ENCODE measurements around the gene TCL1B.
"Not testable (repeated sequence)": the region's sequence is repeated elsewhere in the genome, so short reads cannot be mapped to it uniquely, and the experiment has no call there.

Gene TCL1B

DNA sequence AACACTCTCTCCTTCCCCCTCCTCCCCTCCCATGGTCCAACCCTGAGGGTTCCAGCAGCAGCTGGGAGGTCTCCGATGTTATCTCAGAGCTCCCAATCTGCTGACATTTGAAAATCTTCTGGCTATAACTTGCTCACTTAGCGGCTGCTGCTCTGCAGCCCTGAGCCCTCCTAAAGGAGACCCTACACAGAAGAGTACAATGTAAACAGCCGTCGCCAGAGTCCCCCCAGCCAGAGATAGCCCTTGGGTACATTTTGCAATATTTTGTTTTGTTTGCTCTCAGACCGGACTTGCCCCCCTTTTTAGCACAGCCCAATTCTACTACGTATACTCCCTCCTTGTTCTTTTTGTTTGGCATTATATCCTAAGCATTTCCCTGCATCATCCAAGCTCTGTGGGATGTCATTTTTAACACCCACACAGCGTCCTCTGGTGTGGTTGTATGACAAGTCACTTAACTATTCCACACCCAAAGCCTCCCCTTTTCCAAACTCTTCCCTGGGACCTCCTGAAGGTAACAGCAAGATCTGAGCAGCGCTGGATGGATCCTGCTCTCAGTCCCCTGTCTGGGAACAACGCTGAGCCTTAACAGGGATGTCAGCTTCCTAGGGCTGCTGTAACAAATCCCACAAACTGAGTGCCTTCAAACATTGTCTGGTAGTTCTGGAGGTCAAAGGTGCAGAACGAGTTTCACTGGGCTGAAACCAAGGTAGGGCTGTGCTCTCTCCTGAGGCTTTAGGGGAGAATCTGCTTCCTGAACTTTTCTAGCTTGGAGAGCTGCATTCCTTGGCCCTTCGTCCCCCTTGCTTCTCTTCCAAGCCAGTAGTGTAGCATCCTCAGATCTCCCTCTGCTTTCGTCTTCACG is 25.3 kb upstream of the TCL1B start:
- Histone ChIP-seq H3K36me3 (ENCODE audit: insufficient read depth, insufficient read length, low read length) (no peaks in the 10 kb centered on the region), H3K9me3 (ENCODE audit: insufficient read depth, low read length) (no peaks in the 10 kb centered on the region), H3K4me1 (ENCODE audit: insufficient read depth, insufficient read length) (peaks cover 7% of the 10 kb centered on the region), H3K4me3 (ENCODE audit: insufficient read length, low read depth) (no peak overlapping the region), H3K27me3 (ENCODE audit: insufficient read depth, insufficient read length) (no peaks in the 10 kb centered on the region), H3K9ac (ENCODE audit: insufficient read length, low read depth) (no peak overlapping the region)
- TF ChIP-seq ZNF274 (IDR thresholded peaks at IDR 0.05; ENCODE audit: low read depth, low read length) = no peak
- TF ChIP-seq YY1 (IDR thresholded peaks at IDR 0.05; ENCODE audit: insufficient read depth, insufficient read length) = no peak
- no peak for TF ChIP-seq SUZ12 (IDR thresholded peaks at IDR 0.05; ENCODE audit: extremely low read depth, insufficient read depth, insufficient read length)
- DNase-seq (ENCODE audit: low read depth, low spot score) = no peak

- H3K27me3 ChIP-seq (ENCODE audit: insufficient read depth, insufficient read length) = no peaks in the 10 kb centered on the region
- no peak overlapping the region for H3K9ac ChIP-seq (ENCODE audit: insufficient read length, low read depth)
- H3K9me3 ChIP-seq (ENCODE audit: insufficient read depth, low read length) = no peaks in the 10 kb centered on the region
- DNase-seq (ENCODE audit: low read depth, low spot score) = no peak
- H3K36me3 ChIP-seq (ENCODE audit: insufficient read depth, insufficient read length, low read length) = no peaks in the 10 kb centered on the region
- peaks cover 16% of the 10 kb centered on the region for H3K4me1 ChIP-seq (ENCODE audit: insufficient read depth, insufficient read length)
- no peak for TF ChIP-seq YY1 (IDR thresholded peaks at IDR 0.05; ENCODE audit: insufficient read depth, insufficient read length)
- no peak for TF ChIP-seq ZNF274 (IDR thresholded peaks at IDR 0.05; ENCODE audit: low read depth, low read length)
- no peak for TF ChIP-seq SUZ12 (IDR thresholded peaks at IDR 0.05; ENCODE audit: extremely low read depth, insufficient read depth, insufficient read length)
- H3K4me3 ChIP-seq (ENCODE audit: insufficient read length, low read depth) = no peak overlapping the region
Observed at GRCh38 chr14:95662376-95663186, 23.6 kb upstream of the TCL1B start.

DNA sequence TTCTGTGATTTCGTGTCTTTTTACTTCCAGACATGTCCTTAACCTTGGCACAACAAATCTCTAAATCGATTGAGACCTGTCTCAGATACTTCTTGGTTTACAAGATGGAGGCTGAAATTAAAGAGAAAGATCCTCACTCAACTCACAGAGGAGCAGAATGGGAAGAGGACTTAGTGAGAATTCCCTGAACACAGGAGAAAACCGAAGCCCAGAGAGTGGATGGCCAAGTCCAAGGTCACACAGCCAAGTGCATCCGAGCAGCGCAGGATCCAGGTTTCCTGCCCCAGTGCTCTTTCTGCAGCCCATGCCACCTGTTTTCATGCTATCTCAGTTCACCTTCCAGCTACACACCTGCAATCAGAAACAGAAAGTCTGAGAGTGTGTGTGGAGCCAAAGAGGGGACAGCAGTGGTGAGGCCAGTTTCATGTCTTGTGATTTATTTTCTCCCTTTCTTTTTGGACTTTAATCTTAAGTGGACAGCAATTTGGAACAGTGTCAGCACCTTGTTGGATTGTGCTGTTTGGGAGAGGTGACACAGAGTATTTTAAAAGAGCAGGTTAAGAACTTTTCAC is 22.9 kb upstream of the TCL1B start:
- Histone ChIP-seq H3K9me3 (ENCODE audit: insufficient read depth, low read length) (no peaks in the 10 kb centered on the region), H3K4me3 (ENCODE audit: insufficient read length, low read depth) (no peak overlapping the region), H3K27me3 (ENCODE audit: insufficient read depth, insufficient read length) (peaks cover under 1% of the 10 kb centered on the region), H3K36me3 (ENCODE audit: insufficient read depth, insufficient read length, low read length) (no peaks in the 10 kb centered on the region), H3K4me1 (ENCODE audit: insufficient read depth, insufficient read length) (peaks cover 18% of the 10 kb centered on the region), H3K9ac (ENCODE audit: insufficient read length, low read depth) (no peak overlapping the region)
- DNase-seq (ENCODE audit: low read depth, low spot score) = no peak
- TF ChIP-seq ZNF274 (IDR thresholded peaks at IDR 0.05; ENCODE audit: low read depth, low read length) = no peak
- no peak for TF ChIP-seq SUZ12 (IDR thresholded peaks at IDR 0.05; ENCODE audit: extremely low read depth, insufficient read depth, insufficient read length)
- no peak for TF ChIP-seq YY1 (IDR thresholded peaks at IDR 0.05; ENCODE audit: insufficient read depth, insufficient read length)

GRCh38 chr14:95664066-95664465 is 22.2 kb upstream of the TCL1B start:
- Histone ChIP-seq H3K27me3 (ENCODE audit: insufficient read depth, insufficient read length) (peaks cover 8% of the 10 kb centered on the region), H3K4me1 (ENCODE audit: insufficient read depth, insufficient read length) (peaks cover 18% of the 10 kb centered on the region), H3K4me3 (ENCODE audit: insufficient read length, low read depth) (no peak overlapping the region), H3K9me3 (ENCODE audit: insufficient read depth, low read length) (no peaks in the 10 kb centered on the region), H3K36me3 (ENCODE audit: insufficient read depth, insufficient read length, low read length) (no peaks in the 10 kb centered on the region), H3K9ac (ENCODE audit: insufficient read length, low read depth) (no peak overlapping the region)
- TF ChIP-seq SUZ12 (IDR thresholded peaks at IDR 0.05; ENCODE audit: extremely low read depth, insufficient read depth, insufficient read length) (no peak), YY1 (IDR thresholded peaks at IDR 0.05; ENCODE audit: insufficient read depth, insufficient read length) (no peak)
- no peak for DNase-seq (ENCODE audit: low read depth, low spot score)

- TF ChIP-seq ZNF274 (IDR thresholded peaks at IDR 0.05; ENCODE audit: low read depth, low read length) (no peak), SUZ12 (IDR thresholded peaks at IDR 0.05; ENCODE audit: extremely low read depth, insufficient read depth, insufficient read length) (no peak), YY1 (IDR thresholded peaks at IDR 0.05; ENCODE audit: insufficient read depth, insufficient read length) (no peak)
- Histone ChIP-seq H3K4me1 (ENCODE audit: insufficient read depth, insufficient read length) (peaks cover 18% of the 10 kb centered on the region), H3K27me3 (ENCODE audit: insufficient read depth, insufficient read length) (peaks cover 11% of the 10 kb centered on the region), H3K9me3 (ENCODE audit: insufficient read depth, low read length) (no peaks in the 10 kb centered on the region), H3K9ac (ENCODE audit: insufficient read length, low read depth) (no peak overlapping the region), H3K36me3 (ENCODE audit: insufficient read depth, insufficient read length, low read length) (no peaks in the 10 kb centered on the region), H3K4me3 (ENCODE audit: insufficient read length, low read depth) (no peak overlapping the region)
- no peak for DNase-seq (ENCODE audit: low read depth, low spot score)
Observed at GRCh38 chr14:95664546-95664945, 21.7 kb upstream of the TCL1B start.

GRCh38 chr14:95665530-95665929 is 20.7 kb upstream of the TCL1B start:
- DNase-seq (ENCODE audit: low read depth, low spot score); H3K9ac ChIP-seq (ENCODE audit: insufficient read length, low read depth); H3K9me3 ChIP-seq (ENCODE audit: insufficient read depth, low read length); H3K36me3 ChIP-seq (ENCODE audit: insufficient read depth, insufficient read length, low read length); H3K4me3 ChIP-seq (ENCODE audit: insufficient read length, low read depth): not testable (repeated sequence)
- H3K4me1 ChIP-seq (ENCODE audit: insufficient read depth, insufficient read length) = peaks cover 14% of the 10 kb centered on the region
- H3K27me3 ChIP-seq (ENCODE audit: insufficient read depth, insufficient read length) = peaks cover 19% of the 10 kb centered on the region

DNA sequence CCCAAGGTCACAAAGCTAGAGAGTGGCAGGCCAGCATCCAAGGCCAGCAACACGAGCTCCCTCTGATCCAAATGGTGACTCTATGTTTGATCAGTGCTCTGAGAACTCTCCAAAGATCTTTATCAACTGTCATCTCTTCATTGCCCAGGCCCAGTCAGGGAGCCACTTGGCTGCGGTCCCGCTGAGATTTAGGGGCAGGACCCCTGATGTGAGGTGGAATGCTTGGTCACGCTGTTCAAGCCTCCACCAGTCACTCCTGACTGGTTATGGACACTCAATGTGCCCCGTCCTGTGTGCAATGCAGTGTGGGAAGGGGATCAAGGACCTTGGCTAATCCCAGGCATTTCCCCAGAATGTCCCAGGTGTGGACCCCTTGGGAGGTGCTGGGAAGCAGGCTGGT is 19.8 kb upstream of the TCL1B start:
- no peak for DNase-seq (ENCODE audit: low read depth, low spot score)
- H3K4me1 ChIP-seq (ENCODE audit: insufficient read depth, insufficient read length) = peaks cover 15% of the 10 kb centered on the region
- H3K9ac ChIP-seq (ENCODE audit: insufficient read length, low read depth) = no peak overlapping the region

More for the DNA sequence above, 19.8 kb upstream of the TCL1B start:
- Histone ChIP-seq H3K36me3 (ENCODE audit: insufficient read depth, insufficient read length, low read length) (no peaks in the 10 kb centered on the region), H3K9me3 (ENCODE audit: insufficient read depth, low read length) (no peaks in the 10 kb centered on the region), H3K27me3 (ENCODE audit: insufficient read depth, insufficient read length) (peaks cover 21% of the 10 kb centered on the region), H3K4me3 (ENCODE audit: insufficient read length, low read depth) (no peak overlapping the region)
- TF ChIP-seq SUZ12 (IDR thresholded peaks at IDR 0.05; ENCODE audit: extremely low read depth, insufficient read depth, insufficient read length) = no peak
- no peak for TF ChIP-seq YY1 (IDR thresholded peaks at IDR 0.05; ENCODE audit: insufficient read depth, insufficient read length)
- TF ChIP-seq ZNF274 (IDR thresholded peaks at IDR 0.05; ENCODE audit: low read depth, low read length) = no peak

All from NT2/D1 (cell line).